GM18870 (cell line): ENCODE results near the gene KCNAB2.

Source experiments
- ATAC-seq: cut with Tn5 transposase; IDR thresholded peaks from one replicate; pipeline ENCODE4 v1.9.1; 2021; ENCODE audit warnings: moderate library complexity; ENCODE audit not compliant: unreplicated experiment

Gene KCNAB2

DNA sequence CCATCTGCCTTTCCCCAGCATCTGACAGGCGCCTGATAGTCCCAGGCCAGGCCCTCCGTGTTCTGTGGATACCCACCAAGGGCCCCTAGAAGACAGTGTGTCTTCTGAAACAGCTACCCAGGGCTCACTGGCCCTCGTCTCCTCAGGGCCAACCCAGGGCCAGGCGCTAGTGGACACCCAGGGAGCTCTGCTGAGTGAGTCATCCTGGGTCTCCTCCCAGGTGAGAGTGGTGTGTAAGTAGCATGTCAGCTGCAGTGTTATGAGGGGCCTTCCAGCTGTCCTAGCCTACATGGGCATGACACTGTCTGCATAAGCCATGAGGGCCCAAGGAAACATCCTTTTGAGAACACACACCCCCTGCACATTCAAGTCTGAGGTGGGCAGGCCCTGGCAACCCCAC, 97.7 kb downstream of the KCNAB2 start:
- no peak for ATAC-seq

DNA sequence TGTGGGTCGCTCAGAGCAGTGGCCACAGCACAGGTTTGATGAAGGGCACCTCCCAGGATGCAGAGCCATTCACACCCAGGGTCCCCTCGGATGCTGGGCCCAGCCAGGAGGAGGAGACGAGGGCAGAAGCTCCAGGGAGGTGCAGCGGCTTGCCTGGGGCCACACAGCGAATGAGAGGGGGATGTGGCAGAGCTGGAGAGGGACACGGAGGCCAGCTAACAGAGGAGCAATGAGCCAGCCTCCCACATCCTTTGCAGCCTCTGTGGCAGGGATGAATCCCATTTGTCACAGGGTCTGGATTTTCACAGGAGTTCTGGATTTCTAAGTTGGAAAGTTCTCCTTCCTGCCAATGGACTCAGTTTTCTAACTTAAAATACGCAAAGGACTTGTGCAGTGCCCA, 98.5 kb downstream of the KCNAB2 start:
- ATAC-seq: no peak

DNA sequence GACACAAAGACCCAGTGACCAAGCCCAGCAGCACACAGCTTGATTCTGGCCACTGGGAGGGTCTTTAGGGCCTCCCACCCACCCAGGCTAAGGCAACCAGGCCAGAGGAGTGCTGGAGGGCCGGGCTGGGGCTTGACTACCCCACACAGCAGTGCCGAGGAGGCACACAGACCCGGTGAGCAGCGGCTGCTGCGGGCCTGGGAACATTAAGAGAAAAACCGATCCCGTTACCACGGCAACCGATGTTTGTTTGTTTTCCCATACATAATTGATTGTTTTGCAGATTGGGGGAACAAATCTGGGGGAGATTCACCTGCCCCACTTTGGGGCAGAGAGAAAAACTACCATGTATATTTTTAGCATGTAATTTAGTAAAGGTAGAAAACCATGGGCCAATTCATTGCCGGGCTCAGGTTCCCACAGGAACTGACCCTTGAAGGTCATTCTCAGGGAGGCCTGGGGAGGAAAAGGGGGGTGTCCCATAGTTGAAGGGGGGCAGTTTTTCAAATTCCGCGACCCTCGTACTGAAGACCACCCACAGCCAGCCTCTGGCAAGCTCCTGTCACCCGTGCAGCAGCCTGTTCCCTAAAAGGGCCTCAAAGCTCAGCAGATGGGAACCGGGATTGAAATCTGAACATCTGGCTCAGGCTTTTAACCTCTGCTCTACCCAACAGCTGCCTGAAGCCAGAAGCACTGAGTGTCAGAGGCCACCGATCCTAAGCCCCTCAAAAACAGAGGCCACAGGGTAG, 99.1 kb downstream of the KCNAB2 start:
- no peak for ATAC-seq

DNA sequence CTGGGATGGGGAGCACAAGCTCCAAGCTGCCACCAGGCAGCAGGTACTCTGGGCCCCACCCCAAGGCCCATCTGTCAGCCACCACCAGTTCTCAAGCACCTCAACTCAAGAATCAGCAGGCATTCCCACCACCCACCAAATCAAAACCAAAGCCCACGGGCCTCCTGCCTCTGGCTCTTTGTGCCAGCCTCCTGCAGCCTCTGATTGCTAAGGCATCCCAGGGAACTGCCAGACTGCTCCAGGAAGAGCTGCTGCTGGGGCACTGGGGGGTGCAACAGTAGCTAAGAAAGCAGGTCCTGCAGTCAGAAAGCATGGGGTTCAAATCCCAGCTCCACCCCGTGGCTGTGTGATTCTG, 99.7 kb downstream of the KCNAB2 start:
- ATAC-seq: no peak

DNA sequence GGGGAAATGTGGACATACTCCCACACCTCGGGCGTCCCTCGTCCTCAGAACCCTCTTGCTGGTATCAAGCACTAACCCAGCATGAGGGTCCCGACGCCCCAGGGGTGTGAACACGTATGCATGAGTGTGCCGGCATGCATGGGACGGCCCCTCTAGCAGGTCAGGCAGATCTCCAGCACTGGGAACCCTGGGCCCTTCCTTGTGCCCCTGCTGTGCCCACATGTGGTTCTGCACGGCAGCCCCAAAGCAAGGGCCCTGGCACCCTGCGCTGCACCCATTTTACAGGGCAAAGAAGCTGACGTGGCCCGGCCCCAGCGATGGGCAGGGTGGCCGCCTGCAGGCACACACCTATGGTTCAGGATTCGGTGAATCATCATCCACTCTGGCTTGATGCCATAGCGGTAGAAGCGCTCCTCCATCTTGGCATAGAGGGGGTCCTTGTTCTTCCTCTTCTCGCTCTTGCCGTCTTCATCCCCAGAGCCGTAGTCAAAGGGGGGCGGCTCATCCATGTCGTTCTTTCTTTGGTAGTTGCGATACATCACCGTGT, 100.2 kb downstream of the KCNAB2 start:
- ATAC-seq: no peak

DNA sequence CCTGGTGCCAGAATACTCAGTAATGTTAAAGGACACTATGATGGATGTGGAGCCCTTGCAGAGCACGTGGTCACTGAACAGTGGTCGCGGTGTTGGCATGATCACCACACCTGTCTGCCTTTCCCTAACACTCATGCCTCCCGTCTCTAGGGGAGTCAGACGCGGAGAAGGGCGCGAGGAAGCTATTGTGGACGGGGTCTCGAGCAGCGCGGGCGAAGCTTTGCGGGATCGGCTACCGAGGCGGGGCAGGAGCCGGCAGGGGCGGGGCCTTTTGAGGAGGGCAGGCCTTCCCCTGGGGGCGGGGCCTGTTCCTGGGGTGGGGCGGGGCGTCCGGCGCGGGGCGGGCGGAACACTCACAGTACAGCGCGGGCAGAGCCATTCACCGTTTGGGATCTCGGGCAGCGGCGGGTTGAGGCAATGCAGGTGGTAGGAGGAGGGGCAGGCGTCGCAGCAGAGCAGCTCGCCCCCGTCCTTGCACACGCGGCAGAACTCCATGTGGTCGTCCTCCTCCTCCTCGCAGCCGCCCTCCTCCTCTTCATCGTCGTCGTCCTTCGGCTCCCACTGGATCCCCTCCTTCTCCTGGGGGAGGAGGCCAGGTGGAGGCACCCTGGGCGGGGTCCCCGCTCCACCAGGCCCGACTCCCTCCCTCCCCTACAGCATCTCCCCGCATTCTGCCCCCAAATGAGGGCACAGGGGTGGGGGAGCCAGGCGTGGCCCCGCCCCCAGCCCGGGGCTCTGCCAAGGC, 103.0 kb downstream of the KCNAB2 start:
- no peak for ATAC-seq

DNA sequence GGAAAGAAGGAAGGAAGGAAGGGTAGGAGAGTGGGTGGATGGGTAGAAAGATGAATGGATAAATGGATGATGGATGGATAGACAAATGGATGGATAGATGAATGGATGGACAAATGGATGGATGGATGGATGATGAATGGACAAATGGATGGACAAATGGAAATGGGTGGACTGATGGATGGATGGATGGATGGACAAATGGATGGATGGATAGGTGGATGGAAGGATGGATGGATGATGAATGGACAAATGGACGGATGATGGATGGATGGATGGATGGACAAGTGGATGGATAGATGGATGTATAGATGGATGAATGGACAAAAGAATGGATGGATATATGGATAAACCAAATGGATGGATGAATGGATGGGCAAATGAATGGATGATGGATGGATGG, 103.9 kb downstream of the KCNAB2 start:
- no peak for ATAC-seq

DNA sequence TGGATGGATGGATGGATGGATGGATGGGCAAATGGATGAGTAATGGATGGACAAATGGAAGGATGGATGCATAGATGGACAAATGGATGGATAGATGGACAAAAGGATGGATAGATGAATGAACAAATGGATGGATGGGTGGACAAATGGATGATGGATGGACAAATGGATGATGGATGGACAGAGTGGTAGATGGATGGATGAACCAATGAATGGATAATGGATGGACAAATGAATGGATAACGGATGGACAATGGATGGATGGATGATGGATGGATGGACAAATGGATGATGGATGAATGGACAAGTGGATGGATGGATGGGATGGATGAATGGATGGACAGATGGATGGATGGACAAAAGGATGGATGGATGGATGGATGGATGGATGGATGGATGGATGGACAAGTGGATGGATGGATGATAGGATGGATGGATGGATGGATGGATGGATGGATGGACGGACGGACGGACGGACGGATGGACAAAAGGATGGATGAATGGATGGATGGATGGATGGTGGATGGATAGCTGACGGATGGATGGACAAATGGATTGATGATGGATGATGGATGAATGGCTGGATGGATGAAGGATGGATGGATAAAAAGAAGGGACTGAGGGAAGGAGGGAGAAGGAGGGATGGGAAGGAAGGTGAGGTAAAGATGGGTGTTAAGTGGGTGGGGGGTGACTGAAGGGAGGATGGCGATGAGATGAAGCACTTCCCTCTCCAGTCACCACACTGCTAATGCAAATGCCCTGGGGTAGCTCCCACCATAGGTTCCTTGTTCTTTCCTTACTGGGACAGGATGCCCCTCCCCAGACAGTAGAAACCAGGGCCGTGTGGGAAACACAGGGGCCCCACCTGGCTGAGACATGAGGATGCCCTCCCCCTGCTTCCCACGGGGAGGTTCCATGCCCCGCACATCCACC, 104.6 kb downstream of the KCNAB2 start:
- no peak for ATAC-seq
